GM23338 (cell line): ENCODE data around the gene CRTC3. TPM values are rescaled to one million over a fixed set of nuclear protein-coding genes. Genes with fewer than 3 reads are reported as not detected.
A peak's percentile ranks its signal among the peaks of the same experiment; 100 is the strongest.

Experiments
- ATAC-seq: fragments of 200-7000 bp; cut with Tn5 transposase; 3 replicates; pipeline ENCODE4 v1.9.1; 2020
- DNase-seq: peaks from one replicate; pipeline ENCODE4 v3.0.0-alpha.2; 2015; ENCODE audit warnings: low spot score
- H2AFZ ChIP-seq: fragments of 200-600 bp; sonication (generic); 2 replicates; pipeline ENCODE4 v1.8.0; 2016; ENCODE audit warnings: antibody characterized with exemption, mild to moderate bottlenecking, moderate library complexity
- H3F3A ChIP-seq: fragments of 200-600 bp; sonication (generic); replicated peaks from 2 replicates; pipeline ENCODE4 v1.8.0; 2017; ENCODE audit warnings: antibody characterized with exemption, mixed run types, low read depth
- H3K27ac ChIP-seq: fragments of 200-600 bp; sonication (generic); 2 replicates; pipeline ENCODE4 v1.6.1; 2016; ENCODE audit warnings: low read depth
- H3K27me3 ChIP-seq: fragments of 200-600 bp; sonication (generic); 2 replicates; pipeline ENCODE4 v1.8.0; 2016; ENCODE audit warnings: mild to moderate bottlenecking, mixed run types, moderate library complexity; ENCODE audit not compliant: insufficient read depth
- H3K36me3 ChIP-seq: fragments of 200-600 bp; sonication (generic); 2 replicates; pipeline ENCODE4 v1.8.0; 2016; ENCODE audit warnings: mild to moderate bottlenecking; ENCODE audit not compliant: insufficient read depth
- H3K4me1 ChIP-seq: fragments of 200-600 bp; sonication (generic); 2 replicates; pipeline ENCODE4 v1.8.0; 2016; ENCODE audit warnings: mild to moderate bottlenecking, moderate library complexity; ENCODE audit not compliant: insufficient read depth
- H3K4me2 ChIP-seq: fragments of 200-600 bp; sonication (generic); 2 replicates; pipeline ENCODE4 v1.7.1; 2017; ENCODE audit warnings: mixed run types
- H3K4me3 ChIP-seq: fragments of 200-600 bp; sonication (generic); 2 replicates; pipeline ENCODE4 v1.6.1; 2016; ENCODE audit warnings: mixed run types
- H3K79me2 ChIP-seq: fragments of 200-600 bp; sonication (generic); replicated peaks from 2 replicates; pipeline ENCODE4 v1.8.0; 2017; ENCODE audit warnings: mild to moderate bottlenecking; ENCODE audit not compliant: insufficient read depth
- H3K9me2 ChIP-seq: fragments of 200-600 bp; sonication (generic); 2 replicates; pipeline ENCODE4 v1.8.0; 2017; ENCODE audit not compliant: insufficient read depth
- H4K20me1 ChIP-seq: fragments of 200-600 bp; sonication (generic); replicated peaks from 2 replicates; pipeline ENCODE4 v1.8.0; 2017; ENCODE audit warnings: mild to moderate bottlenecking; ENCODE audit not compliant: insufficient read depth
- H3K27ac Mint-ChIP-seq: 2 replicates; pipeline ENCODE4 v1.8.0; 2020; ENCODE audit warnings: inconsistent platforms, mild to moderate bottlenecking, moderate library complexity, mixed read lengths
- H3K27me3 Mint-ChIP-seq: 3 replicates; pipeline ENCODE4 v1.8.0; 2022; ENCODE audit warnings: low read depth, mild to moderate bottlenecking, moderate library complexity, mixed read lengths, inconsistent platforms; ENCODE audit not compliant: insufficient read depth, poor library complexity
- H3K36me3 Mint-ChIP-seq: 3 replicates; pipeline ENCODE4 v1.8.0; 2021; ENCODE audit warnings: low read depth, mild to moderate bottlenecking, inconsistent platforms, moderate library complexity, mixed read lengths
- H3K4me1 Mint-ChIP-seq: 3 replicates; pipeline ENCODE4 v1.8.0; 2020; ENCODE audit warnings: mild to moderate bottlenecking, inconsistent platforms, mixed read lengths
- H3K4me3 Mint-ChIP-seq: 3 replicates; pipeline ENCODE4 v1.8.0; 2021; ENCODE audit warnings: moderate library complexity, mild to moderate bottlenecking, inconsistent platforms, mixed read lengths
- H3K9me3 Mint-ChIP-seq: 3 replicates; pipeline ENCODE4 v1.8.0; 2020; ENCODE audit warnings: moderate library complexity, mild to moderate bottlenecking, inconsistent platforms, mixed read lengths
- ETS1 ChIP-seq: IDR thresholded peaks from 2 replicates; pipeline ENCODE4 v1.6.1; 2016; ENCODE audit warnings: antibody characterized with exemption
- EZH2 ChIP-seq: fragments of 200-600 bp; sonication (generic); IDR thresholded peaks from one replicate; pipeline ENCODE4 v1.8.0; 2017; ENCODE audit warnings: antibody characterized with exemption, mild to moderate bottlenecking, low read depth; ENCODE audit not compliant: unreplicated experiment
- EZH2phosphoT487 ChIP-seq: fragments of 200-600 bp; sonication (generic); IDR thresholded peaks from one replicate; pipeline ENCODE4 v1.8.1; 2018; ENCODE audit warnings: antibody characterized with exemption; ENCODE audit not compliant: unreplicated experiment
- JUNB ChIP-seq: IDR thresholded peaks from one replicate; pipeline ENCODE4 v1.6.1; 2016; ENCODE audit warnings: antibody characterized with exemption; ENCODE audit not compliant: unreplicated experiment
- NANOG ChIP-seq: IDR thresholded peaks from 2 replicates; pipeline ENCODE4 v1.6.1; 2016; ENCODE audit warnings: antibody characterized with exemption, borderline replicate concordance
- POLR2AphosphoS5 ChIP-seq: IDR thresholded peaks from 2 replicates; pipeline ENCODE4 v1.6.1; 2016; ENCODE audit warnings: antibody characterized with exemption, low read depth
- ZNF114 ChIP-seq: fragments of 250-450 bp; sonication (Bioruptor Pico); IDR thresholded peaks from 2 replicates; pipeline ENCODE4 v1.5.0; 2020; ENCODE audit warnings: mild to moderate bottlenecking, moderate library complexity
- polyA plus RNA-seq: library from polyadenylated mRNA; unstranded; fragments of >200 nt; fragmentation: Nextera tagmentation; extraction: Ambion mirVana; gene quantifications from 2 replicates; pipeline ENCODE4 v1.2.1, GENCODE V29; 2016
- total RNA-seq: library from RNA; depleted of rRNA; stranded (reverse); fragments of >200 nt; shearing (Covaris generic); gene quantifications from 2 replicates; pipeline ENCODE4 v1.2.3, GENCODE V29; 2014
- TF ChIP-seq, protein P1 (sequence below): fragments of 250-450 bp; sonication (Bioruptor Pico); IDR thresholded peaks from 2 replicates; pipeline ENCODE4 v1.5.0; 2020; ENCODE audit warnings: mild to moderate bottlenecking, moderate library complexity
- TF ChIP-seq, protein P2 (sequence below), 2 experiments: fragments of 200-600 bp in 1 of 2; sonication (generic) in 1 of 2; conservative IDR thresholded peaks; 2 replicates each; pipeline versions ENCODE4 v1.5.1 to v1.6.1; 2016 to 2017; ENCODE audit warnings: antibody characterized with exemption in 2 of 2, low read depth in 2 of 2, mild to moderate bottlenecking in 2 of 2, moderate library complexity in 1 of 2

The CRTC3 gene
- total and polyA plus RNA-seq, 2 experiments from 2014 or later: 2.8 to 3.8 TPM

GRCh38 chr15:90580946-90581345 lies 51.2 kb downstream of the CRTC3 start (continued):
- TF ChIP-seq, protein P1, sequence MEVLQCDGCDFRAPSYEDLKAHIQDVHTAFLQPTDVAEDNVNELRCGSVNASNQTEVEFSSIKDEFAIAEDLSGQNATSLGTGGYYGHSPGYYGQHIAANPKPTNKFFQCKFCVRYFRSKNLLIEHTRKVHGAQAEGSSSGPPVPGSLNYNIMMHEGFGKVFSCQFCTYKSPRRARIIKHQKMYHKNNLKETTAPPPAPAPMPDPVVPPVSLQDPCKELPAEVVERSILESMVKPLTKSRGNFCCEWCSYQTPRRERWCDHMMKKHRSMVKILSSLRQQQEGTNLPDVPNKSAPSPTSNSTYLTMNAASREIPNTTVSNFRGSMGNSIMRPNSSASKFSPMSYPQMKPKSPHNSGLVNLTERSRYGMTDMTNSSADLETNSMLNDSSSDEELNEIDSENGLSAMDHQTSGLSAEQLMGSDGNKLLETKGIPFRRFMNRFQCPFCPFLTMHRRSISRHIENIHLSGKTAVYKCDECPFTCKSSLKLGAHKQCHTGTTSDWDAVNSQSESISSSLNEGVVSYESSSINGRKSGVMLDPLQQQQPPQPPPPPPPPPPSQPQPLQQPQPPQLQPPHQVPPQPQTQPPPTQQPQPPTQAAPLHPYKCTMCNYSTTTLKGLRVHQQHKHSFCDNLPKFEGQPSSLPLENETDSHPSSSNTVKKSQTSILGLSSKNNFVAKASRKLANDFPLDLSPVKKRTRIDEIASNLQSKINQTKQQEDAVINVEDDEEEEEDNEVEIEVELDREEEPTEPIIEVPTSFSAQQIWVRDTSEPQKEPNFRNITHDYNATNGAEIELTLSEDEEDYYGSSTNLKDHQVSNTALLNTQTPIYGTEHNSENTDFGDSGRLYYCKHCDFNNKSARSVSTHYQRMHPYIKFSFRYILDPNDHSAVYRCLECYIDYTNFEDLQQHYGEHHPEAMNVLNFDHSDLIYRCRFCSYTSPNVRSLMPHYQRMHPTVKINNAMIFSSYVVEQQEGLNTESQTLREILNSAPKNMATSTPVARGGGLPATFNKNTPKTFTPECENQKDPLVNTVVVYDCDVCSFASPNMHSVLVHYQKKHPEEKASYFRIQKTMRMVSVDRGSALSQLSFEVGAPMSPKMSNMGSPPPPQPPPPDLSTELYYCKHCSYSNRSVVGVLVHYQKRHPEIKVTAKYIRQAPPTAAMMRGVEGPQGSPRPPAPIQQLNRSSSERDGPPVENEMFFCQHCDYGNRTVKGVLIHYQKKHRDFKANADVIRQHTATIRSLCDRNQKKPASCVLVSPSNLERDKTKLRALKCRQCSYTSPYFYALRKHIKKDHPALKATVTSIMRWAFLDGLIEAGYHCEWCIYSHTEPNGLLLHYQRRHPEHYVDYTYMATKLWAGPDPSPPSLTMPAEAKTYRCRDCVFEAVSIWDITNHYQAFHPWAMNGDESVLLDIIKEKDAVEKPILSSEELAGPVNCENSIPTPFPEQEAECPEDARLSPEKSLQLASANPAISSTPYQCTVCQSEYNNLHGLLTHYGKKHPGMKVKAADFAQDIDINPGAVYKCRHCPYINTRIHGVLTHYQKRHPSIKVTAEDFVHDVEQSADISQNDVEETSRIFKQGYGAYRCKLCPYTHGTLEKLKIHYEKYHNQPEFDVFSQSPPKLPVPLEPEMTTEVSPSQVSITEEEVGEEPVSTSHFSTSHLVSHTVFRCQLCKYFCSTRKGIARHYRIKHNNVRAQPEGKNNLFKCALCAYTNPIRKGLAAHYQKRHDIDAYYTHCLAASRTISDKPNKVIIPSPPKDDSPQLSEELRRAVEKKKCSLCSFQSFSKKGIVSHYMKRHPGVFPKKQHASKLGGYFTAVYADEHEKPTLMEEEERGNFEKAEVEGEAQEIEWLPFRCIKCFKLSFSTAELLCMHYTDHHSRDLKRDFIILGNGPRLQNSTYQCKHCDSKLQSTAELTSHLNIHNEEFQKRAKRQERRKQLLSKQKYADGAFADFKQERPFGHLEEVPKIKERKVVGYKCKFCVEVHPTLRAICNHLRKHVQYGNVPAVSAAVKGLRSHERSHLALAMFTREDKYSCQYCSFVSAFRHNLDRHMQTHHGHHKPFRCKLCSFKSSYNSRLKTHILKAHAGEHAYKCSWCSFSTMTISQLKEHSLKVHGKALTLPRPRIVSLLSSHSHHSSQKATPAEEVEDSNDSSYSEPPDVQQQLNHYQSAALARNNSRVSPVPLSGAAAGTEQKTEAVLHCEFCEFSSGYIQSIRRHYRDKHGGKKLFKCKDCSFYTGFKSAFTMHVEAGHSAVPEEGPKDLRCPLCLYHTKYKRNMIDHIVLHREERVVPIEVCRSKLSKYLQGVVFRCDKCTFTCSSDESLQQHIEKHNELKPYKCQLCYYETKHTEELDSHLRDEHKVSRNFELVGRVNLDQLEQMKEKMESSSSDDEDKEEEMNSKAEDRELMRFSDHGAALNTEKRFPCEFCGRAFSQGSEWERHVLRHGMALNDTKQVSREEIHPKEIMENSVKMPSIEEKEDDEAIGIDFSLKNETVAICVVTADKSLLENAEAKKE (CRISPR knock-in tag): no peak
- TF ChIP-seq POLR2AphosphoS5: no peak

DNA sequence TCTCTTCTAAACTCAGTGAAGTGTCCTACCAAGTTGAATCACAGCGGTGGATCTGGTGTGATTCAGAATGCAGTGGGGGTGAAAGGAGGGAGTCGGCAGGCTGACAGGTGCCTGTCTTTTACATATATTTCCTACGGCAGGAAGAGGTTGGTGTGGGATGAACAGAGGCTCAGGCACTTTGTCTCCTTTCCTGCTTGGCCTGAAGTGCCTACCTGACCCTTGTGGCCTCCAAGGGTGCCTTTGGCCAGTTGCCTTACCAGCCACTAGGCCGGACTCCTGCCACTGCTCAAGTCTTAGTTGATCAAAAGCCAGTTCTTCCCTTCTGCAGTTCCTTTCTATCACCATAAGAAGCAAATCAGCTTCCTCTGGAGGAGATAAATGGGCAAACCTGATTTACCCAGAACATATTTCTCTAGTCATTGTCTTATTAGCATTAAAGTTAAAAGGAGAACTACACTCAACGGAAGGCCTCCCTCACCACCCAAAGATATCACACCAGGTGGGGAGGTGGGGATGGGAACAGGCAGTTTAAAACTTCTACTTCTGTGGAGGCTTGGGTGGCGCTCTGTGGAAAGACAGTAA lies 52.1 kb downstream of the CRTC3 start:
- ATAC-seq: no peak
- no peak overlapping the region for H3K27ac Mint-ChIP-seq

More for the DNA sequence above, 52.1 kb downstream of the CRTC3 start:
- peaks cover 64% of the 10 kb centered on the region for H3K4me1 ChIP-seq
- no peak overlapping the region for H2AFZ ChIP-seq
- Mint-ChIP-seq H3K36me3 (no peaks in the 10 kb centered on the region), H3K4me1 (peaks cover 52% of the 10 kb centered on the region), H3K9me3 (no peaks in the 10 kb centered on the region), H3K27me3 (peaks cover 9% of the 10 kb centered on the region), H3K4me3 (no peak overlapping the region; the same call in 2 of the 3 replicates)
- peaks cover 11% of the 10 kb centered on the region; the same call in 1 of the 2 replicates for H3F3A ChIP-seq
- TF ChIP-seq ETS1 (no peak), NANOG (no peak), EZH2 (no peak), ZNF114 (CRISPR knock-in tag) (no peak), JUNB (no peak), EZH2phosphoT487 (no peak)
- TF ChIP-seq, protein P2, sequence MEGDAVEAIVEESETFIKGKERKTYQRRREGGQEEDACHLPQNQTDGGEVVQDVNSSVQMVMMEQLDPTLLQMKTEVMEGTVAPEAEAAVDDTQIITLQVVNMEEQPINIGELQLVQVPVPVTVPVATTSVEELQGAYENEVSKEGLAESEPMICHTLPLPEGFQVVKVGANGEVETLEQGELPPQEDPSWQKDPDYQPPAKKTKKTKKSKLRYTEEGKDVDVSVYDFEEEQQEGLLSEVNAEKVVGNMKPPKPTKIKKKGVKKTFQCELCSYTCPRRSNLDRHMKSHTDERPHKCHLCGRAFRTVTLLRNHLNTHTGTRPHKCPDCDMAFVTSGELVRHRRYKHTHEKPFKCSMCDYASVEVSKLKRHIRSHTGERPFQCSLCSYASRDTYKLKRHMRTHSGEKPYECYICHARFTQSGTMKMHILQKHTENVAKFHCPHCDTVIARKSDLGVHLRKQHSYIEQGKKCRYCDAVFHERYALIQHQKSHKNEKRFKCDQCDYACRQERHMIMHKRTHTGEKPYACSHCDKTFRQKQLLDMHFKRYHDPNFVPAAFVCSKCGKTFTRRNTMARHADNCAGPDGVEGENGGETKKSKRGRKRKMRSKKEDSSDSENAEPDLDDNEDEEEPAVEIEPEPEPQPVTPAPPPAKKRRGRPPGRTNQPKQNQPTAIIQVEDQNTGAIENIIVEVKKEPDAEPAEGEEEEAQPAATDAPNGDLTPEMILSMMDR (conservative IDR thresholded peaks at IDR 0.05; ENCODE audit: low read depth in 2 of 2): no peak
- H3K4me2 ChIP-seq: peak overlapping the region; percentile 5
- no peaks in the 10 kb centered on the region for H3K9me2 ChIP-seq
- H3K36me3 ChIP-seq: no peaks in the 10 kb centered on the region
- peaks cover 31% of the 10 kb centered on the region for H3K27me3 ChIP-seq
- no peaks in the 10 kb centered on the region for H3K79me2 ChIP-seq
- no peak overlapping the region for H3K27ac ChIP-seq
- no peaks in the 10 kb centered on the region for H4K20me1 ChIP-seq
- DNase-seq: no peak
- H3K4me3 ChIP-seq: peak overlapping the region; percentile 21; the same call in 1 of the 2 replicates
